ENCODE results near the gene NF2.
"Not testable (repeated sequence)": the region's sequence is repeated elsewhere in the genome, so short reads cannot be mapped to it uniquely, and the experiment has no call there.

The NF2 gene

DNA sequence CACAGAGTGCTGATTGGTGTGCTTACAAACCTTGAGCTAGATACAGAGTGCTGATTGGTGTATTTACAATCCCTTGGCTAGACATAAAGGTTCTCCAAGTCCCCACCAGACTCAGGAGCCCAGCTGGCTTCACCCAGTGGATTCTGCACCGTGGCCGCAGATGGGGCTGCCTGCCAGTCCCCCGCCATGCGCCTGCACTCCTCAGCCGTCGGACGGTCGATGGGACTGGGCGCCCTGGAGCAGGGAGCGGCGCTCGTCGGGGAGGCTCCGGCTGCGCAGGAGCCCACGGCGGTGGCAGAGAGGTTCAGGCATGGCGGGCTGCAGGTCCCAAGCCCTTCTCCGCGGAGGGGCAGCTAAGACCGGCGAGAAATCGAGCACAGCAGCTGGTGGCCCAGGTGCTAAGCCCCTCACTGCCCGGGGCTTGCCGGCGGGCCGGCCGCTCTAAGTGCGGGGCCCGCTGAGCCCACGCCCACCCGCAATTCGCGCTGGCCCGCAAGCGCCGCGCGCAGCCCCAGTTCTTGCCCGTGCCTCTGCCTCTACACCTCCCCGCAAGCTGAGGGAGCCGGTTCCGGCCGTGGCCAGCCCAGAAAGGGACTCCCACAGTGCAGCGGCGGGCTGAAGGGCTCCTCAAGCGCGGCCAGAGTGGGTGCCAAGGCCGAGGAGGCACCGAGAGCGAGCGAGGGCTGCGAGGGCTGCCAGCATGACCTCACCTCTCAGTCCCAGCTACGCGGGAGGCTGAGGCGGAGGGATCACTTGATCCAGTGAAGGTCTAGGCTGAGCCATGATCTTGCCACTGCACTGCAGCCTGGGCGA, 5.4 kb upstream of the NF2 start:
- not testable (repeated sequence) for DNase-seq

DNA sequence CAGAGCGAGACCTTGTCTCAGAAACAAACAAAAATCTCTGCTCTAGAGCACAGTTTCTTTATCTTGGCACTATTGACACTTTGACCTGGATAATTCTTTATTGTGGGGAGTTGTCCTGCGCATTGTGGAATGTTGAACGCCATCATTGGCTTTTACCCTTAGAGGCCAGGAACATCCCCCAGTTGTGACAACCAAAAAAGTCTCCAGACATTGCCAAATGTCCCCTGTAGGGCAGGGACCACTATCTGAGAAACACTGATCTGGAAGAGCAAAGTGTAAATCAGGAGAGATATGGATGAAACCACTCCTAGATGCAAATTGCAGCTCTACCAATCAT, 4.8 kb upstream of the NF2 start:
- DNase-seq: no peak

DNA sequence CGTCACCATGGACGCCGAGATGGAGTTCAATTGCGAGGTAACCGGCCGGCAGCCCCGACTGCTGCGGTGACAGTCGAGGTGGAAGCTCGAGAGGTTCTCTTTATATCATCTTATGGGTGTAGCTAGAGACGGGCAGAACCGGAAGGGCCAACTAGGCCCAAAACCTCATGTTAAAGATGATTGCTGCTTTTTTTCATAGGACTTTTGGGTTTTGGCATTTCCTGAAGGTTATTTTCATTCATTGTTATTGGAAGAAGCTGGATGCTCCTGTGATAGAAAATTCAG, 585 bp downstream of the NF2 start:
- DNase-seq: no peak

DNA sequence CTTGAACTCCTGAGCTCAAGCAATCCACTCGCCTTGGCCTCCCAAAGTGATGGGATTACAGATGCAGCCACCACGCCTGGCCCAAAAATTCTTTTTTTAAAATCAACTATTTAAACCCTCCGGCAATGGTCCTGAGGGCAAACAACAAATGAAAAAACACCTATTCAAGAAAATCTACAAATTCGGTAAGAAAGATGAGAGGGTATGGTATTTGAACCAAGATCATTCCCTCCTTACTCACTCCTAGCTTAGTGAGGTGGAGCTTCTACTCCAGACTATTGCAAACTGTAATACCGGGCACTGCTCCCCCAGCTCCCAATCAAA, 2.1 kb downstream of the NF2 start:
- no peak for DNase-seq

DNA sequence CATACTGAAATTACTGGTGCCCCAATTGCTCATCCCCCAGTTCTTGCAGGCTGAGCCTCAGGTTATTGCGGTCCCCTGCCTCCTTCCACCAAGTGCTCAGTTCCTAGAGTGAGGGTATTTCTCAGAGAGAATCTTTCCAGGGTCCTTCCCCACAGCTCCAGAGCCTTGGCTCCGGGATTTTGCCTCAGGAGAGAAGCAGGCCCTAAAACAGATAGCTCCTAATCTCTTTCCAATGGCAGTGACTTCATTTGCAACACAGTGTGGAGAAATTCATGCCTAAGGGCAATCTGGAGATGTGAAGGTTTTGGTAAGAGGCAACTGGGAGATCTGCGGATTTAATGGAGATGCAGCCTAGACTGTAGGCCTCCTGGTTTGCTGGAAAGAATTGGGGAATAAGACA, 2.9 kb downstream of the NF2 start:
- no peak for DNase-seq

DNA sequence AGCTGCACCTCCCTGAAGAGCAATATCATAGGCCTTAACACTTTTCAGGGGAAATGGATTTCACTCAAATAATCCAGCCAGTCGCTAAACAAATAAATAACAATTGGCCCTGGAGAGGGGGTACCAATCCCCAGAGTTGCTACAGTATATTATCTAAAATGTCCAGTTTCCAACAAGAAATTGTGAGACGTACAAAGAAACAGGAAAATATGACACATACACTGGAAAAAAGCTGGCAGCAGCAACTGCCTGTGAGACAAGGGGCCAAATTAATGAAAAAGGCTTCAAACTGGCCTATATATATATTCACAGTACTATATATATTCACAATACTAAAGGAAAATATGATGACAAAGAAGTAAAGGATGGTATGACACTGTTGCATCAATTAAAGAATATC, 4.0 kb downstream of the NF2 start:
- DNase-seq: no peak

DNA sequence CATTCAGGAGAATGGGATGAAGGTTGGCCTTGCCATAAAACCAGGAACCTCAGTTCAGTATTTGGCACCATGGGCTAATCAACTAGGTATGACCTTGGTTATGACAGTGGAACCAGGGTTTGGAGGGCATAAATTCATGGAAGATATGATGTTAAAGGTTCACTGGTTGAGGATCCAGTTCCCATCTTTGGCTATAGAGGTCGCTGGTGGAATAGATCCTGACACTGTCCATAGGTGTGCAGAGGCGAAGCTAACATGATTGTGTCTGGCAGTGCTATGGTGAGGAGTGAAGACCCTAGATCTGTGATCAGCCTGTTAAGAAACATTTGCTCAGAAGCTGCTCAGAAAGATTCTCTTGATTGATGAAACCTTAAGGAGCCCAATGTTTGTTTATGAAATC, 5.7 kb downstream of the NF2 start:
- peak in 1 of 2 experiments; percentile 6 for DNase-seq

DNA sequence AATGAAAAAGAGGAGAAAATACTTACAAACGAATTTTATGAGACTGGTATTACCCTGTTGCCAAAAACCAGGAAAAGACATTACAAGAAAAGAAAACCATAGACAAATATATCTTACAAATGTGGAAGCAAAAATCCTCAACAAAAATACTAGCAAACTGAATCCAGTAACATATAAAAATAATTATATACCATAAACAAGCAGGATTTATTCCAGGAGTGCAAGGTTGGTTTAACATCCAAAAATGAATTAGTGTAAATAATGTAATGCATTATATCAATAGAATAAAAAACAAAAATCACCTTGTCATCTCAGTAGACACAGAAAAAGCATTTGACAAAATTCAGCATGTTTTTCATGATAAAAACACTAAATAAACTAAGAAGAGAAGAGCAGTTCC, 7.3 kb downstream of the NF2 start:
- no peak for DNase-seq

DNA sequence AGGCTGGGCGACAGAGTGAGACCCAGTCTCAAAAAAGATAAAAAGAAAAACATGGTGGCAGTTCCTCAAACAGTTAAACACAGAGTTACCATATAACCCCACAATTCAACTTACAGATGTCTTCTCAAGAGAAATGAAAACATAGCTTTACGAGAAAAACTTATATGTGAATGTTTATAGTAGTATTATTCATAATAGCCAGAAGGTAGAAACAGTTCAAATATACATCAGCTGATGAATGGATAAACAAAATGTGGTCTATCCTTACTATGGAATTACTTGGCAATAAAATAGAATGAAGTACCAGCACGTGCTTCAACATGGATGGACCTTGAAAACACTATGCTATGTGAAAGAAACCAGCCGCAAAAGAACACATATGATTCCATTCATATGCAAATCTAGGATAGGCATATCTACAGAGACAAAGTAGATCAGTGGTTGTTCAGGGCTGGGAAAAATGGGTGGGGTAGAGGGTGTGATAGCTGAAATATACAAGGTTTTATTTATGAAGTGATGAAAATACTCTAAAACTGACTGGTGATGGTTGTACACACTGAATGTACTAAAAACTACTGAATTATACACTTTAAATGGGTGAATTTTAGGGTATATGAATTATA, 12.4 kb downstream of the NF2 start:
- no peak for DNase-seq

DNA sequence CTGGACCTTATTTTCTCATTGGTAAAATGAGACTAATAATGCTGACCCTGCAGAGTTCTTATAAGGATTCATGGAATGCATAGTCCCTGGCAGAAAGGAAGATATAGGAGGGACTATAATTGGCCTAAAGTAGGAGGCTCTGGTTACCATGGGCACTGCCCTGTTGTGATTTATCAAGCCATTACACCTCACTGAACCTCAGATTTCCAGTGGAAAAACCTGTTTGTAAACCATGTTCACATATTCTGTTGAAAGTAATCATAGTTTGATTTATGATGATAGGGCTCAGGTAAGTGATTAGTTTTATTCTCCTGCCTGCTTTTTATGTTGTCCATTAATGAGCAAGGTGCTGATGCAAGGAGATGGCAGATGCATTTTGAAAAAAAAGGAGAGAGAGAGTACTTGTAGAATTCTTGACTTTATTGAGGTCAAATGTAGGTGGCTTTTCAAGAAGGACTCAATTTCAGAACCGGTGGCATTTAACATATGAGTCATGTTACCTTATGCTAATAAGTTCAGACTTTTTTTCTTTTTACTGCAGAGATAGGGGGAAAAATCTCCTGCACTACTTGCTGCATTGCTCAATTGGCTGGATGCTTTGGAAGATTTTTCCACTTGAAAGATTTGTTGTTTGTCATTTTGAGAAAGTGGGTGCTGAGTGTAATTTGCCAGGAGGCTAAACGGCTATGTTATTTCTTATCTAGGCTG, 14.6 kb downstream of the NF2 start:
- no peak for DNase-seq

DNA sequence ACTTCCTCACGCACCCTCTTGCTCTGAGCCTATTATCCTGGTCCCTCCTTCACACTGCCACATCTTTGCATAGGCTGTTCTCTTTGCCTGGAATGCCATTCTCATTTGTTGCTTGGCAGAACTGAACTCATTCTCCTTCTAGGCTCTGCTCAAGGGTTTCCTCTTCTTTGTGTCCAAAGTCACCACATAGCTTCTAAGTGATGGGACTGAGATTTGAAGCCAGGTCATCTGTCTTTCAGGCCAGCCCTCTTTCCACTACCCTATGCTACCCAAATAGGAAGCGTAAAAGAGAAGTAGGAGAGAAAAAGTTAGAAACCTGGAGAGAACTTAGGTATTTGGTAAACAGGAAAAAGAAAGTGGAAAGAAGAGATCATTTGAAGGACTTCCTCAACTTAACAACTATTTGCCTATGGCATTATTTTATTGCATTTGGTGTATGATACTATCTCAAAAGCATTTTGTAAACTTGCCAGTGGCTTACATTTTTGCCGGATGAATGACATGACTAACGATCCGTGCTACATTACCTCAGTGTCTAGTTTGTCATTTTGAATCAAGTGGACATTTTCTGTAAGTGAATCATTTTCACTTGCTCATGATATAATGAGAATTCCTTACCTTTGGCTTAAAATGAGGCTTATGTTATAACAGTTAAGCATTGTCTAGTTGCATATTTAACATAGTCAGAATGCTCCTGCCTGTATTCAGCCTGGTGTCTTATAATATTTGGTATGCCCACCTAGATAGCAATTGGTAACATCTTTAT, 18.5 kb downstream of the NF2 start:
- DNase-seq: no peak

DNA sequence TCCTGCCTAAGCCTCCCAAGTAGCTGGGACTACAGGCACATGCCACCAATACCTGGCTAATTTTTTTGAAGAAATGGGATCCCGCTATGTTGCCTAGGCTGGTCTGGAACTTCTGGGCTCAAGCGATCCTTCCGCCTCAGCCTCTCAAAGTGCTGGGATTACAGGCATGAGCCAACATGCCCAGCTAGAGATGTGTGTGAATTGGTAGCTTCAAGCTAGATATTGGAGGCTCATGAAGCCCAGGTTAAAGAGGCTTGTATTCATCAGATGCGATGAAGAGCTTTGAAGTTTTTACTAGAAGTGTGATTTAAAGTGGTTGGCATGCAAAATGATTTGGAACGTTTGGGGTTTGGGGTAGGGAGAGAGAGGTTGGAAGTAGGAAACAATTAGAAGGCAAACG, 19.6 kb downstream of the NF2 start:
- no peak for DNase-seq

DNA sequence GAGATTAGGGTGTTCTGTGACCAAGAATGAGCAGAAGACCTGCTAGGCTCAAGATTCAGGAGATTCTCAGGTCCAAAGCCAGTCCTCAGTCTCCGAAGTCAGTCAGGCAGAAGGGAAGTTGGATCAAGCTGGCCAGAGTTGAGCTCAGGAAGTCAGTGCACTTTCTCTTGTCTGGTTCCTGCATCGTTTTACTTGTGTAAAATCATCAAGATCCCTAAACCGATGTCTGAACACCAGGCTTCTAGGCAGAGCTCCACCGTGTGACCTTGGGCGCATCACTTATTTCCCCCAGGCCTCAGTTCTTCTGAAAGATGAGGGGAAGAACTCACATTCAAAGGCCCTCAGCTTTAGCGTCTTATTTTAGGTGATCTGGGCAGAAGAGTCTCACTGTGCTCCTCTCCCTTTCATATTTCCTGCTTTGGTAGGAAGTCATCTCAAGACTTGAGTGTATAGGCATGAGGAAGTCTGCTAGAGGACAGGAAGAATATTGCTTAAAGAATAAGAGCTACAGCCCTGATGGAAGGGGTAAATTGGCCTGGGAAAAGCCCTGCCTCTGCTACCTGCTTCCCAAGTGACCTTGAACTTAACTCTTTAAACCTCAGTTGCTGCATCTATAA, 20.2 kb downstream of the NF2 start:
- no peak for DNase-seq

DNA sequence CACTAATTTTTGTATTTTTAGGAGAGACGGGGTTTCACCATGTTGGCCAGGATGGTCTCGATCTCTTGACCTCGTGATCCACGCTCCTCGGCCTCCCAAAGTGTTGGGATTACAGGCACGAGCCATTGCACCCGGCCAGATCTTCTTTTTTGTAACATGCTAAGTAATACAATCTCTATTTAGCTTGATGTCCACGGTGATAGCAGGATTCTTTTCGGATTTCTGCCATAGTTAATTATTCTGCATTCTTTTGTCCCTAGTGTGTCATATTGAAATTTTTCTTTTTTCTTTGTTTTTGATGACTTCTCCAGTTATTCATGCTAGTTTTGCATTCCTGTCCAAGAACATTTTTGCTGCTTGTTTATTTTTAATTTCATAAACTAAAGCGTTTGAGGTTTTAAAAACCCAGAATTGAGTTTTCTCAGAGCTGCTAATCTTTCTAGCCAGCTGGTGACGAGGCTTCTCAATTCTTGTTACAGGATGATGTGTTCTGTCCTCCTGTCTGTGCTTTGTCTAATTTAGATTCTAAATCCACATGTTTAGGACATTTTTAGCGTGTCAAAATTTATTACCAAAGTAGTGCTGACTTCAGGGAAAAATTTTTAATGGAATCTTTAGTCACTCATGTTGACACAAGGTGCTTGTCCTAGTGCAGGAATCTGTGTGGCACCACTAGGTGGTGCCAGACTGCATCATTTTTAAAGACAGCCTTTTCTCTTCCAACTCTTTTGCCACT, 21.8 kb downstream of the NF2 start:
- peak; percentile 41 to 50 for DNase-seq

DNA sequence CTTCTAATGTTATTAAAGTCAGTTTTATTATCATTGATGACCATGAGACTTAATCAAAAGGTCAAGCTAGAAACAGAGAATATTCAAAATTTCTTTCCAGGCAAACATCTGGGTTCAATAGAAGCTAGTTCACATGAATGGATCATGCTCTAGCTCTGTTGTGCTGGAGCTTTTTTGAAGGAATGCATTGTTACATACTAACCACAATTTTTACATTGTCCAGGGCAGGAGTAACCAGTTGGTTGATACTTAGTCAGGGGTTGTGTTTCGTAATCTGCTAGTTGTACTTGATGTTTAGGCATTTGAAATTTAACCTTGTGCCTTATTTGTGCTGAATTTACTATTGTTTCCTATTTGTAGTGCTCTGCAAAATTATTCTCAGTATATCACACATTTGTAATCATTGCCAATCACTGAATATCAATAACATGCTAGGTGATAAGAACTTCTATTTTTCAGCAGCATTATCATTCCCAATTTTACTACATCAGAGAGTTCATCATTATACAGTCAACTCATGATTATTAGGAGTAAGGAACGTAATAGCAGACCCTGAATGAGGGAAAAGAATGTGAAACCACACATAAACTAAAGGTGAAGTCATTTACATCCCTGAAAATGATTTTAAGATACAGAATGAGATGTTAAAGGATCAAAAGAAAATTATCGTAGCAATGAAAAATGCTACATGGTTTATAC, 23.2 kb downstream of the NF2 start:
- DNase-seq: no peak

DNA sequence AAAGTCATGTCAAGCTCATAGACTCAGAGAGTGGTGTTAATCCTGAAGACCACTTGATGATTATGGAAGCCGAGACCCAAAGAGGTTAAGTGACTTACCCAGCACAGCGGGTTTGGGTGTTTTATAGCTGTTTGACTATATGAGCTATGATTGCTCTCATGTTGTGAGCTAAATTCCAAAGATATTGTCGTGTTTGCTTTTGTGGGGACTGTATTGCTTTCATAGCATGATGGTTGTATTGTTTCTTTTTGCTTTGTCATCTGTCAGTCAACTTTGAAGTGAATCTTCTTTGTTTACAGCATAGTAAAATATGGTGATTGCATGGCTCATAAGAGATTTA, 23.7 kb downstream of the NF2 start:
- DNase-seq: no peak

DNA sequence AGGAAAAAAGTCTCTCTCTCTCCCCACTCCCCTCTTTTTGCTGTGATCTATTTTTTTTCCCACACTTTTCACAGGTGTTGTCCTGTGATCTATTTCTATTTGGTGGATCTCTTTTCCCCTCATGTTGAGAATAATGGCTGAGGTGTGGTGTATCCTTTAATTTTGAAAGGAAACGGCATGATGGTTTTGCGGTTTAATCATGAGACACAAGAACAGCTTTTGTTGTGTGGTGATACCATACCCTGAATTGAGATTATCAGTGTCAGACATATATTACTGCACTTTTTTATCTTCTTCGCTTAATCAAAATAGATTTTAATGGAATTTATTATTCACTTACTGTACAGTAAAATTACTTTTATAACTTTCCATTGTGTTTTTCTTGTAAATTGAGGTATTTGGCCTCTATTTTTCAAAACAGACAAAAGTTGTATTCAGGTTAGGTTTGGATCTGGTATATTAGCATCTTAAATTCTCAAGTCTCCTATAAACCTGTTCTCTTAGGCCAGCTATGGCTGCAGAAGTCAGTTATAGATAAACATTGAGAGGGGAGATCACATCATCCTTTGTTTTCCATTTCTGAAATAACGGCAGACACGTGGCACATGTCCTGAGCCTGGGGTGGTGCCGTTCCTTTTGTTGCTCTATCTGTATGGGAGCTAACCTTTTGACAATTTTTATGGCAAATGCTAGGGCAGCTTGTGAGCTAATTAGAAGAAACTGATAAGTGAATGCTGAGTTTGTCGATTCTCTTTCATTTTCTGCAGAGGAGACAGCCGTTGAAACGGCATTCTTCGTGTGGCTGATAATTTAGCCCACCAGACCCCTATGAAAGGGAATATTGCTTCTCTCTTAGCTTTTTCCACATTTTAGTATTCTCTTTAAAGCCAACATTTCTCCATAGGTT, 25.8 kb downstream of the NF2 start:
- DNase-seq: no peak

DNA sequence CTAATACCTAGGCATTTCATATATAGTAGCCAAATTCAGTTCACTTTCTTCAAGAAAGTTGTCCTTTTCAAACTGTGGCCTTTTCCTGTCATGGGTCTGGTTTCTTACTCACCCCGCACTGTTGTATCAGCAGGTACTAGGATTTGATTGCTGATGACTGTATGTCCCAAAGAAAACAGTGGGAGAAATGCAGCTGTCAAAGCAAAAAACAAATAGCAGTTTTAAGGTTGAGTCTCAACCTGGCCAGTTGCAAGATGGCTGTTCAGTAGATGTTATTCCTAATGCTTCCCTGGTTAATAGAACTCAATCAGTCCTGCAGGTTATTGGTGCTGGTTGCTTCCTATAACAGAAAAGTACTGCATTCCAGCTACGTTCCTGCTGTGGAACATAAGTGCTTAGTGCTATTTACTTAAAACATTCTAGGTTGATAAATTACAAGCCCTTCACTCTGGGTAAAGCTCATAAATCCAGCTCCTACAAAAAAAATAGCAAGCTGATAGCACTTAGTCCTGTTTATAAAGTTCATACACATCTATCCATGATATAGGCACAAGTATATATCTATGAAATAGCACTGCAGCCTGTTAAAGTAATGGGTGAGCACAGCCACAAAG, 26.6 kb downstream of the NF2 start:
- DNase-seq: no peak

DNA sequence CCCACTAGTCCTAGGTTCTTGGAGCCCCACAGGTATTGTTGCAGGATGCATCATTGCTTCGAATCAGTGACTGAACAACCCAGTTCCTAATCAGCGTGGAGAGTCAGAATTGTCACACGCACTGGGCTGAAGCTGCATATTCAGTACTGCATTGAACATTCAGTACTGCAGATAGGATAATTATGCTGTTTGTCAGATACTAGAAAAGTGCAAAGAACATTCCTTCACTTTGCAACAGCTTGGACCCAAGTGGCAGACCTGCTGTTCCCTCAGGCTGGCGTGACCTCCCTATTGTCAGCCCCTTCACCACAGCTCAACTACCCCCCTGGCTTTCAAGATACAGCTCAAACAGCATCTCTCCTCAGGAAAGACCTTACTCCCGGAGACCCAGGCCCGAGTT, 27.6 kb downstream of the NF2 start:
- DNase-seq: no peak

DNA sequence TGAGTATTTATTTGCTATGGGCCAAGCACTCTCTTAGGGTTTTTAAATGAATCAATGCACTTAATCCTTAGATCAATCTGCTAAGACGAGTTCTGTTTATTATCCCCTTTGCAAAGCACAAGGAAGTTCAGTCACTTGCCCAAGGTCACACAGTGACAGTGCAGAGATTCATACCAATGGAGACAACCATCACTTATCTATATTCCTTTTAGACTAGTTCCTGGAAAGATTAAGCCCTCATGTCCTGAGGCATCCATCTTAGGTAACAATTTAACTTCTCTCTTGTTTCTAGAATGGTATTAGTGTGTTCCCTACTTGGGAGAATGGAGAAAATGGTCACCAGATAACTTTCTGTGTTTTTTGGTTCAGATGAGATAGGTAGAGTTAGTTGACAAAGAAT, 28.3 kb downstream of the NF2 start:
- DNase-seq: no peak

DNA sequence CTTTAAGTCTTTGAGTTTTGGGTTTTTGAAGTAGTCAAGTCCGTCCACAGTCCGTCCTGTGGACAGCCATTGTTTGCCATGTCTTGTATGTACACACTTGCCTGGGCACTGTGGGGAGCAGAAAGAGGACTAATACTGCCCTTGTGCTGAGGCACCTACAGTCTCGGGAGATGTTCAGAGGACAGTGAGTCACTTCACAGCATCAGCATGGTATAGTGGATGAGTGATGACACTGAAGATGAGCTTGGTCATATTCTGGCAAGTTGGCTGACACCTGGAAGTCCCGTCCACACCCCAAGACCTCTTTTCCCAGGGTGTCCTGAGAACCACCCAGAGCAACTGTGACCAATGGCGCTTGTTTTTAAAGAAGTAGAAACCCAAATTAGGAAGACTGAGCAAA, 29.2 kb downstream of the NF2 start:
- no peak for DNase-seq
